IPS-NIHi11 (cell line): Measurements from ENCODE around the gene EMP1.
"Not testable (repeated sequence)": the region's sequence is repeated elsewhere in the genome, so short reads cannot be mapped to it uniquely, and the experiment has no call there.

Experiments
- DNase-seq: peaks from one replicate; pipeline ENCODE4 v3.0.0; 2012; ENCODE audit warnings: mixed read lengths, low spot score

EMP1 gene

GRCh38 chr12:13258197-13258596, 61.7 kb downstream of the EMP1 start:
- DNase-seq: no peak

GRCh38 chr12:13258717-13259119, 62.2 kb downstream of the EMP1 start:
- DNase-seq: no peak

- not testable (repeated sequence) for DNase-seq
These were observed 63.1 kb downstream of the EMP1 start for GRCh38 chr12:13259625-13260024.

GRCh38 chr12:13267826-13268225, 71.3 kb downstream of the EMP1 start:
- not testable (repeated sequence) for DNase-seq

GRCh38 chr12:13268581-13268980, 72.1 kb downstream of the EMP1 start:
- no peak for DNase-seq
